Measurements from ENCODE around the gene NBAS. TPM values are rescaled to one million over a fixed set of nuclear protein-coding genes. Genes with fewer than 3 reads are reported as not detected.

NBAS gene
- total and polyA plus RNA-seq, 9 of the 15 experiments (the other 6 are each of a cell fraction or from before 2014, with no cell fraction given): 15.3 to 94.4 (median 69.9) TPM

GRCh38 chr2:15253835-15254286 lies 307.3 kb downstream of the NBAS start (continued):
- TF ChIP-seq RFX7 (CRISPR knock-in tag; IDR thresholded peaks at IDR 0.05) (no peak), ZNF586 (CRISPR knock-in tag; conservative IDR thresholded peaks at IDR 0.05) (no peak), SUPT5H (IDR thresholded peaks at IDR 0.05) (no peak), GMEB1 (CRISPR knock-in tag; IDR thresholded peaks at IDR 0.05) (no peak), ZNF449 (CRISPR knock-in tag; IDR thresholded peaks at IDR 0.05) (no peak), PCBP1 (IDR thresholded peaks at IDR 0.05; ENCODE audit: low read depth, low read length, poor library complexity, severe bottlenecking) (no peak), STAT5A (IDR thresholded peaks at IDR 0.05; ENCODE audit: borderline replicate concordance, low read length) (peak; percentile 75), SMAD1 (IDR thresholded peaks at IDR 0.05; ENCODE audit: low read depth, low read length, partially characterized antibody) (no peak), EZH2 (IDR thresholded peaks at IDR 0.05; ENCODE audit: borderline replicate concordance, low read depth, low read length) (no peak), GABPA (tag; conservative IDR thresholded peaks at IDR 0.05; ENCODE audit: low read depth) (no peak), ZNF408 (CRISPR knock-in tag; IDR thresholded peaks at IDR 0.05; ENCODE audit: low read depth) (no peak), FOXK1 (CRISPR knock-in tag; IDR thresholded peaks at IDR 0.05; ENCODE audit: borderline replicate concordance) (no peak), JUN (IDR thresholded peaks at IDR 0.05; ENCODE audit: borderline replicate concordance, low read depth, low read length) (0 out of 2 replicates have a peak, but pooled peaks have one; percentile 23), JUN (CRISPR knock-in tag; IDR thresholded peaks at IDR 0.05; ENCODE audit: borderline replicate concordance) (no peak), BCL6 (CRISPR knock-in tag; IDR thresholded peaks at IDR 0.05) (no peak), SP1 (CRISPR knock-in tag; IDR thresholded peaks at IDR 0.05) (no peak), SMARCA5 (IDR thresholded peaks at IDR 0.05) (no peak), SP2 (IDR thresholded peaks at IDR 0.05; ENCODE audit: extremely low read depth, low read depth, low read length, poor library complexity, severe bottlenecking) (no peak), TSC22D4 (tag; IDR thresholded peaks at IDR 0.05) (no peak), HMG20B (CRISPR knock-in tag; IDR thresholded peaks at IDR 0.05) (no peak), MED1 (CRISPR knock-in tag; IDR thresholded peaks at IDR 0.05; ENCODE audit: borderline replicate concordance) (no peak), PYGO2 (tag; IDR thresholded peaks at IDR 0.05) (no peak), FOSL1 (tag; conservative IDR thresholded peaks at IDR 0.05) (peak; percentile 49)
- TF ChIP-seq, protein P1, sequence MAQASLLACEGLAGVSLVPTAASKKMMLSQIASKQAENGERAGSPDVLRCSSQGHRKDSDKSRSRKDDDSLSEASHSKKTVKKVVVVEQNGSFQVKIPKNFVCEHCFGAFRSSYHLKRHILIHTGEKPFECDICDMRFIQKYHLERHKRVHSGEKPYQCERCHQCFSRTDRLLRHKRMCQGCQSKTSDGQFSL (CRISPR knock-in tag; IDR thresholded peaks at IDR 0.05): no peak
- TF ChIP-seq, protein P1 (tag; IDR thresholded peaks at IDR 0.05): no peak
- TF ChIP-seq, protein P2, sequence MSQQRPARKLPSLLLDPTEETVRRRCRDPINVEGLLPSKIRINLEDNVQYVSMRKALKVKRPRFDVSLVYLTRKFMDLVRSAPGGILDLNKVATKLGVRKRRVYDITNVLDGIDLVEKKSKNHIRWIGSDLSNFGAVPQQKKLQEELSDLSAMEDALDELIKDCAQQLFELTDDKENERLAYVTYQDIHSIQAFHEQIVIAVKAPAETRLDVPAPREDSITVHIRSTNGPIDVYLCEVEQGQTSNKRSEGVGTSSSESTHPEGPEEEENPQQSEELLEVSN (IDR thresholded peaks at IDR 0.05; ENCODE audit: borderline replicate concordance in 1 of 2, extremely low read depth in 1 of 2, insufficient read depth in 1 of 2, insufficient read length in 1 of 2, low read depth in 1 of 2, low read length in 1 of 2, poor library complexity in 1 of 2, severe bottlenecking in 1 of 2): no peak

Measured in K562 (cell line).